Measurements from ENCODE around the gene UTS2.

The UTS2 gene

GRCh38 chr1:7863756-7864328 lies 11.0 kb upstream of the UTS2 start:
- DNase-seq (ENCODE audit: low read depth) = no peak

- DNase-seq (ENCODE audit: low read depth) = no peak
Observed at GRCh38 chr1:7862211-7863060, 9.6 kb upstream of the UTS2 start.

DNA sequence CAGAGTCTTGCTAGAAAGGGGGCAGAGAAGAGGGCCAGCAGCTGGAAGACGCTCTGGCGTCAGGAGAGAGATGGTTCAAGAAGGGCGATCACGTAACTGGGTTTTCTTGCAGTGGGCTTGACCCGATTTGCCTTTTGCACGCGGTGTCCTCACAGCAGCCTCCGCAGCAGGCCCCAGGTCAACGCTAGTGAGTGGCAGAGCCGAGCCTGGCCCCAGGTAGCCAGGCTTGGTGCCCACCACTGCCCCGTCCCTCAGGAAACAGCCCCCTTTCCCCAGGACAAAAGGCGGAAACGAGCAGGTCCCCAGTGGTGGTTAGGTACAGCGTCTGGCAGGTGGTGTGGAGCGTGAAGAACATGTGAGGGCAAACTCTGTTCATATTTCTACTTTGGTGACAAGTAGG lies 8.6 kb upstream of the UTS2 start:
- no peak for DNase-seq (ENCODE audit: low read depth)

DNA sequence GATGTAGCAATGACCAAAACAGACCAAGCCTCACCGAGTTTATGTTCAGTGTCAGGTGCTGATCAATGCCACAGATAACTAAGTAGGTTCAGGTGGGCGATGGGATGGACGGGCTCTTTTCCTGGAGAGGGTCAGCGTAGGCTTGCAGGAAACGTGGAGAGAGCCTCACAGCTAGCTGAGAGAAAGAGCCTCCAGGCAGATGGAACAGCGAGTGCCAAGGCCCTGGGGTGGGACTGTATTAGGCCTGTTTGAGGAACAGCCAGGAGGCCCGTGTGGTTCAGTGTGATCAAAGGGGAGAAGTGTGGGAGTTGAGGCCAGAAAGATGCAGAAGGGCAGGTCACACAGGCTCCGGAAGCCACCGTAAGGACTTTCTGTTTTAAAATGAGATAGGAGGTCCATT lies 7.3 kb upstream of the UTS2 start:
- DNase-seq (ENCODE audit: low read depth) = no peak

DNA sequence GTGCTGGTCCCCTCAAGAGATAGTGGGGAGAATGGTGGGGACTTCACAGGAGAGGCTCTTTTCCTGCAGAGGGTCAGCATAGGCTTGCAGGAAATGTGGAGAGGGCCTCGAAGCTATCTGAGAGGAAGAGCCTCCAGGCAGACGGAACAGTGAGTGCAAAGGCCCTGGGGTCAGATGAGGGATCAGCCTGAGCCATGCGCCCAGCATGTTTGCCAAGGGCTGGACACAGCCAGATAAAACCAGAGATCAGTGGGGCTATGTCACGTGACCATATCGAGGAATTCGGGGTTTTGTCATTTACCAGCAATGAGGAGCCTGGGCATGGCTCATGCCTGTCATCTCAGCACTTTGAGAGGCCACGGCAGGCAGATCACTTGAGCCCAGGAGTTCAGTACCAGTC lies 6.5 kb upstream of the UTS2 start:
- no peak for DNase-seq (ENCODE audit: low read depth)

DNA sequence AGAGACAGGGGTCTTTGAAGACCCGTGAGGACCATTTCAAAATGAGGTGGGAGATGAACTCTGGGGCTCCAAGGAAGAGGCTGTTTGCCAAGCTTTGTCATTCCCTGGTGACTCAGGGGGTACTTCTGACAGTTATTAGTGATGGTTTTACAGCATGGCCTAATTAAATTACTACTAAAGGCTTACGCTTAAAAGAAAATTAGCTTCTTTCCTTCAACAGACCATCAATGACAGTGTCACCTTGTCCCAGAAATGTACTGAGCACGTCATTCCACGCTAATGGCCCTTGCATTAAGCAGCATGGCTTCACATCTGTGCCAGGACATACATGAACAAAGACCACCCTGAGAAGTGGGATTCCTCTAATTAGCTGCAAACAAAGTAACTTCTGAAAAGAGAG lies 5.1 kb upstream of the UTS2 start:
- DNase-seq (ENCODE audit: low read depth) = no peak

DNA sequence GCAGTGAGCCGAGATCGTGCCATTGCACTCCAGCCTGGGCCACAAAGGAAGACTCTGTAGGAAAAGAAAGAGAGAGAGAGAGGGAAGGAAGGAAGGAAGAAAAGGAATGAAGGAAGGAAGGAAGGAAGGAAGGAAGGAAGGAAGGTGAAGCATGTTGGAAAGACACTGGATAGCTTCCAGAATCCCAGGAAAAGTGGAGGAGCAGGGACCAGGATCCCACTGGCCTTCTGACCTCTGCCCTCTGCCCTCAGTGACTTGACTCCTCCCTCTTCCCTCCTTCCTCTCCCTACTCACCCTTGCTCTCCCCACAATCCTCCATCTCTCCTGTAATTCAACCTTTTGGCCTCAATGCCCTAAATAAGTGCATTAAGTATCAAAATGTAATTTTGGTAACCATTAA lies 4.1 kb upstream of the UTS2 start:
- no peak for DNase-seq (ENCODE audit: low read depth)

DNA sequence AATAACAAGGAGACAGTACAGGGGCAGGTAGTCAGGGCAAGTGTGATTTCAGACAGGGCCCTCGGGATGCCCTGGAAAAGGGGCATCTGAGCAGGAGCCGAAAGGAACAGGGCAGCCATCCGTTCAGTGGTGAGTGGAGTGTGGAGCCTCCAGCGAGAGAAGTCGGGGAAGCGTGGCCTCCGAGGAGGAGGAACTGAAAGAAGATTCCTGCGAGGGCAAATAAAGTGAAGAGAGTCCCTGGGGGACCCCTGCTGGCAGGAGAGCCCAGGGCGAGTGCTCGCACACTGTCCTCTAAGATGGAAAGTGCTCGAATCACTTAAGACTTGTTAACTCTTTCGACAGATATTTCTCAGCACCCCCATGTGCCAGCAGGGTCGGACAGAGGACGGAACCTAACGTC lies 3.5 kb upstream of the UTS2 start:
- no peak for DNase-seq (ENCODE audit: low read depth)

GRCh38 chr1:7853684-7854026 lies 790 bp upstream of the UTS2 start:
- DNase-seq (ENCODE audit: low read depth) = no peak

- DNase-seq (ENCODE audit: low read depth) = no peak
Observed at GRCh38 chr1:7850786-7851185, 2.1 kb downstream of the UTS2 start.

DNA sequence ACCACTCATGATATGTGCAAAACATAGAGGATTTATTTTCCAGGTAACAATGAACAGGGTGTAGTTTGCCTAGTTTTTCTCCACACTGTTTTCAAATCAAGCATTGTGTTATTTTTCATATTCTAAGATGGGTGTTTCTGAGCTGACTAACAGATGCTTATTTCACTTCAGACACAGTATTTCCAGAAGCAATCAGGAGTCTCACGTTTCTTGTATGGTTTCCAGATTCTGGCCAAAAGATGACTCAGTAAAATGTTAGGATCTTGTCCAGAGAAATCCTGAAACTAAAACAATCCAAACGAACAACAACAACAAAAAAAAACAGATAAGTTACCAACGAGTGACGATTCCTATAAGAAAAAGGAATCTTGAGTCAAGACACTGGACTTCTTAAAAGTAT lies 5.3 kb downstream of the UTS2 start:
- DNase-seq (ENCODE audit: low read depth) = no peak

DNA sequence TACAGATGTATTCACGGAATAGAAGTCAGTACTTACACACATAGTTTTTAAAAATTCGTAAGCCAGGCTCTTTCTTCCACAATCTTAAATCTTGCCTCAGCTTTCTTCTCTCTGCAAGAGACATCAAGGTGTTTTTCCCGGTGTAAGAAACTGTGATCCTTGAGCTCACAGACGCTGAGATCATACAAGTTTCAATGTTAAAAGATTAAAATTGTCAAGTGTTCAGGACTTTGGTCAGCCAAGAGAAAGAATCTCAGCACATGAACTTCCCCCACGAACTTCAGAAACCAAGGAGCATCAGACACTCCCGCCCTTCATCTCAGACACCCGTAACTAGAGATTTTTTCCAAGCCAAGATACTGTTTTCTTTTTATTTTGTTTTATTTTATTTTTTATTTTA lies 6.2 kb downstream of the UTS2 start:
- no peak for DNase-seq (ENCODE audit: low read depth)

GRCh38 chr1:7845761-7846160 lies 7.1 kb downstream of the UTS2 start:
- DNase-seq (ENCODE audit: low read depth) = no peak

DNA sequence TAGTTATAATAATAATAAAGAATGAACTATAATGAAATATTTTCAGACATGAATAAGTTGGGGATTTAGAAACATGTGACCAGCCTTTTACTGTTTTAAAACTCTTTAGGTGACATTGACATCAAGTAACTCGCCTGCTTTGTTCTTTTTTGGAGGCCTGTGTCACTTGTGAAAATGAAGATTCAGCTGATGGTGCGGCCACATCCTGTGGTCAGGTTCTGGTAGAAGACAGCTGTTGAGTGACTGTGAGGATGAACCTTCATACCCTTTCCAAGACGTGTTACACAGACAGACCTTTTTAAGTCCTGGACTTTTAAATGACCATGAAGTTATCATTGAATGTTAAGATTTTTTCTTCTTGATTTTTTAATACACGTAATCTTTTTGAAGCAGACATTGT lies 10.3 kb downstream of the UTS2 start:
- no peak for DNase-seq (ENCODE audit: low read depth)

GRCh38 chr1:7839526-7839925 lies 13.3 kb downstream of the UTS2 start:
- DNase-seq (ENCODE audit: low read depth) = no peak

DNA sequence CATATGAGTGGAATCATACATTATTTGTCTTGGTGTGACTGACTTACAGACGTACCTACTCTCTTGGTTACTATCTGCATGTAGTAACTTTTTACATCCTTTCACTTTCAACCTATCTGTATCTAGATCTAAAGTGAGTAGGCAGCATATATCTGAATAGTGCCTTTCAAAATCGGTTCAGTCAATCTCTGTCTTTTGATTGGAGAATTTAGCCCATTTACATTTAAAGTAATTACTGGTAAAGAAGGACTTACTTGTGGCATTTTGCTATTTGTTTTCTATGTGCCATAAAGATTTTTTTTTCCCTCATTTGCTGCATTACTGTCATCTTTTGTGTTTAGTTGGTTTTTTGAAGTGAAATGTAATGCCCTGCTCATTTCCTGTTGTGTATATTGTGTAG lies 14.2 kb downstream of the UTS2 start:
- no peak for DNase-seq (ENCODE audit: low read depth)

DNA sequence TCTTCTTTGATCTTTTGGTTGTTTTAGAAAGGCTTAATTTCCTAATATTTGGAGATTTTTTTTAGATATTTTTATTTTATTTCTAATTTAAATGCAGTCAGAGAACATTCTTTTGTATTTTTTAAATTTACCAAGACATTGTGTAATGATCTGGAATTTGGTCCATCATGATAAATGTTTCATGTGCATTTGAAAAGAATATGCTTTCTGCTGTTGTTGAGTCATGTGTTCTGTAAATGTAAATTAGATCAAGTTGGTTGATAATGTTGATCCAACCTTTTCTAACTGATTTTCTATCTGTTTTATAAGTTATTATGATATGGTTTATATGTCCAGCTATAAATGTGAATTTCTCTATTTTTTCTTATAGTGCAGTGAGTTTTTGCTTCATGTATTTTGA lies 19.8 kb downstream of the UTS2 start:
- DNase-seq (ENCODE audit: low read depth) = no peak

DNA sequence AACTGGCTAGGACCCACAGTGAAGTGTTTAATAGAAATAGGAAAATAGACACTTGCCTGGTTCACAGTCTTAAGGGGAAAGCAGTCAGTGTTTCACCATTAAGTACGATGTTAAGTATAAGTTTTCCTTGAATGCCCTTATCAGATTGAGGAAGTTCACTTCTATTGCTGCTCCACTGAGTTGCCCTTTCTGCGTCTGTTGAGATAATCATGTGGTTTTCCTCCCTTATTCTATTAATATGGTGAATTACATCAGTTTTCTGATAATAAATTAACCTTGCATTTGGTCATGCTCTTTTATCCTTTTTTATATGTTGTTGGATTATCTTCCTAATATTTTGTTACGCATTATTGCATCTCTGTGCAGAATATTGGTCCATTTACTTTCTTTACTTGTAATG lies 21.4 kb downstream of the UTS2 start:
- no peak for DNase-seq (ENCODE audit: low read depth)

- DNase-seq (ENCODE audit: low read depth) = peak; percentile 10
Observed at GRCh38 chr1:7827126-7827955, 25.5 kb downstream of the UTS2 start.

- no peak for DNase-seq (ENCODE audit: low read depth)
Observed at GRCh38 chr1:7826363-7826762, 26.5 kb downstream of the UTS2 start.

DNA sequence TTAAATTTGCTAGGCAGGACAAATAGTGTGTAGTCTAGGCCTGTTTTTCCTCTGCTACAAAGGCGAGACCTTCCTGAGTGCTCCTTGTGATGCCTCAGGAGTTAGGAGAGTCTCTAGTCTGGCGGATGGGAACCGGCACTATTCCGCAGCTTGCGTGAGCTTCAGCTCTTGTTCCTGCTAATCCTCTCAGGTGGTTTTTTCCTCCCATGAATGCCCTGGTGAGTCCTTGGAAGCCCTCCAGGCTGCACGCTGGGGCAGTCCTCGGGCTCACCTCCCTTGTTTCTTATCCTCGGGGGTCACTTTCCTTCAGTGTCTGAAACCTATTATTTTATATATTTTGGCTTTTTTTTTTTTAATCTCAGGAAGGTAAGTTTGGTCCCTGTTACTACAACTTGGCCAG lies 28.2 kb downstream of the UTS2 start:
- no peak for DNase-seq (ENCODE audit: low read depth)

DNA sequence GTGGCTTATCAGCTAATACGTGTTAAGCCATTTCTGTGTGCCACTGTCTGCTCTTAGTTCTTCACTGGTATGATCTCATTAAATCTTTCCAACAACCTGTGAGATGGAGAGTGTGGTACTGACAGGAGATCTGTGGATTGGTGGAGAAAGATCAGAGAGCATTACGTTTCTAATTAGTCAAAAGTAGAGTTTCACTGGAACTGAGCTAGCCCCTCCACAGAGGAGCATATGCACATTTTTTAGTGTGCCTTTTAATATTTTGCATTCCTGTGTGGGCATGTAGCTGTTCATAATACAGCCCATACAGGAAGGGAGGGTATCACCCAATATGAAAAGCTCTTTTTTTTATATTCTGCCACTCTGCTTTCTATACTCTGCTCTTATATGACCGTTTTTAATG lies 31.6 kb downstream of the UTS2 start:
- DNase-seq (ENCODE audit: low read depth) = no peak

DNA sequence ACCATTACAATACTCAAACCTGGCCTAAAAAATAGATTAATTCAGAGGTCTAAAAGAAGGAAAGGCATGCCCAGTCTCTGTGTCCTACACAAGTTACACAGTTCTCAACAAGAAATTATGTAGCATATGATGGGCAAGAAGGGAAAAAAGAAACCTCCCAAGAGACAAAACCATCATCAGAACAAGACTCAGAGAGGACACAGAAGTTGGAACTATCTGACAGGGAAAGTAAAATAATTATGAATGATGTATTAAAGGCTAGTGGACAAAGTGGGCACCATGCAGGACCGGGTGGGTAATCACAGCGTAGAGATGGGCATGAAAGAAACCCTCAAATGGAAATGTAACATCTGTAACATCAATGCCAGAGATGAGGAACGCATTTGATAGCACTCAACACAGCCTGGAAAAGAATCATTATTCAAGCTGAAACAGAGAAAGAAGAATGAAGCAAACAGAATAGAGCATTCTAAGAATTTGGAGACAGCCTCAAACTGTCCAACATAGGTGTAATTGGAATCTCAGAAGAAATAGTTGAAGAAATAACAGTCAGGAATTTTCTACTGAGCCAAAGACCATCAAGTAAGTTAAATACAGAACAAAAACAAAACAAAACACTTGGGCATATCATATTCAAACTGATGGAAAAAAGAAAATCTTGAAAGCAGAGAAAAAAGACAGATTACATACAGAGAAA lies 39.0 kb downstream of the UTS2 start:
- no peak for DNase-seq (ENCODE audit: low read depth)

Data from activated T-cell treated with anti-CD3 and anti-CD28 coated beads for 48 hours (primary cell).